HepG2 (cell line): ENCODE results near the gene IGF2. TPM values are rescaled to one million over a fixed set of nuclear protein-coding genes. Genes with fewer than 3 reads are reported as not detected.

Experiments
- DPF2 ChIP-seq: sonication (generic); formaldehyde crosslinking; IDR thresholded peaks from 2 replicates; pipeline ENCODE4 v1.4.0; 2020; ENCODE audit warnings: mild to moderate bottlenecking, low read depth, missing genetic modification reagents, borderline replicate concordance
- ETV6 ChIP-seq: sonication (generic); formaldehyde crosslinking; conservative IDR thresholded peaks from 2 replicates; pipeline ENCODE4 v1.4.0; 2020; ENCODE audit warnings: missing genetic modification reagents
- IKZF1 ChIP-seq: fragments of 450-650 bp; IDR thresholded peaks from 2 replicates; pipeline ENCODE4 v1.7.1; 2016
- MAFF ChIP-seq: IDR thresholded peaks from 2 replicates; pipeline ENCODE4 v1.6.1; 2011; ENCODE audit warnings: low read depth, low read length, improper control_type of control experiment
- NFATC3 ChIP-seq: sonication (generic); formaldehyde crosslinking; IDR thresholded peaks from 2 replicates; pipeline ENCODE4 v1.5.1; 2020; ENCODE audit warnings: mild to moderate bottlenecking, missing genetic modification reagents
- POLR2AphosphoS5 ChIP-seq: IDR thresholded peaks from 2 replicates; pipeline ENCODE4 v1.6.1; 2012; ENCODE audit warnings: low read depth, low read length
- RBM22 ChIP-seq: fragments of 200-400 bp; formaldehyde crosslinking; optimal IDR thresholded peaks from 2 replicates; pipeline ENCODE3; 2017; ENCODE audit warnings: mild to moderate bottlenecking, low read length, moderate library complexity
- THAP9 ChIP-seq: sonication (generic); formaldehyde crosslinking; IDR thresholded peaks from 2 replicates; pipeline ENCODE4; 2020; ENCODE audit warnings: missing genetic modification reagents, mild to moderate bottlenecking, borderline replicate concordance
- ZHX1 ChIP-seq: sonication (generic); formaldehyde crosslinking; IDR thresholded peaks from 2 replicates; pipeline ENCODE4 v1.8.1; 2022; ENCODE audit warnings: low read depth, mild to moderate bottlenecking, missing genetic modification reagents
- ZNF180 ChIP-seq: sonication (generic); formaldehyde crosslinking; IDR thresholded peaks from 2 replicates; pipeline ENCODE4 v1.4.0; 2020; ENCODE audit warnings: low read depth, missing genetic modification reagents, borderline replicate concordance
- ZNF225 ChIP-seq: sonication (generic); formaldehyde crosslinking; IDR thresholded peaks from 2 replicates; pipeline ENCODE4 v1.4.0; 2020; ENCODE audit warnings: mild to moderate bottlenecking, missing genetic modification reagents
- ZNF317 ChIP-seq: sonication (generic); formaldehyde crosslinking; IDR thresholded peaks from 2 replicates; pipeline ENCODE4 v1.5.0; 2020; ENCODE audit warnings: mild to moderate bottlenecking, missing genetic modification reagents
- ZNF616 ChIP-seq: sonication (generic); formaldehyde crosslinking; IDR thresholded peaks from 2 replicates; pipeline ENCODE4 v1.5.0; 2020; ENCODE audit warnings: low read depth, mild to moderate bottlenecking, missing genetic modification reagents
- ZNF687 ChIP-seq: sonication (generic); formaldehyde crosslinking; IDR thresholded peaks from 2 replicates; pipeline ENCODE4 v1.5.1; 2020; ENCODE audit warnings: mild to moderate bottlenecking, missing genetic modification reagents, moderate library complexity
- ZNF839 ChIP-seq: sonication (generic); formaldehyde crosslinking; IDR thresholded peaks from 2 replicates; pipeline ENCODE4 v1.4.0; 2020; ENCODE audit warnings: missing genetic modification reagents, mild to moderate bottlenecking, borderline replicate concordance
- ZSCAN21 ChIP-seq: sonication (generic); formaldehyde crosslinking; IDR thresholded peaks from 2 replicates; pipeline ENCODE4 v1.8.0; 2022; ENCODE audit warnings: mild to moderate bottlenecking, missing genetic modification reagents, moderate library complexity, borderline replicate concordance
- polyA plus RNA-seq, 8 experiments: library from polyadenylated mRNA; depleted of rRNA in 3 of 8; stranded (reverse) in 7 of 8; unstranded in 1 of 8; fragments of >200 nt; fragmentation: Illumina TruSeq in 4 of 8; extraction: Trizol in 4 of 8; gene quantifications; 2 replicates each; pipeline versions ENCODE4 v1.2.1 to v1.2.3, GENCODE V29; 2011 to 2016; ENCODE audit warnings: low read depth in 4 of 8, missing spikeins in 1 of 8, mixed read lengths in 1 of 8; ENCODE audit not compliant: insufficient read depth in 1 of 8
- total RNA-seq, 5 experiments: library from RNA; depleted of rRNA; stranded (reverse); fragments of >200 nt; fragmentation: Illumina TruSeq; extraction: Trizol; gene quantifications; 2 replicates each; pipeline ENCODE4 v1.2.3, GENCODE V29; 2016; ENCODE audit warnings: low read depth in 1 of 5

IGF2 gene
- total and polyA plus RNA-seq, 2 of the 13 experiments (the other 11 are each of a cell fraction or from before 2014, with no cell fraction given): 79.1 to 254 TPM

GRCh38 chr11:2134022-2135010 lies 4.9 kb downstream of the IGF2 start (continued):
- 0 out of 2 replicates have a peak, but pooled peaks have one; percentile 12 for TF ChIP-seq ZNF687
- TF ChIP-seq DPF2 (CRISPR knock-in tag): no peak
- TF ChIP-seq NFATC3 (CRISPR knock-in tag): no peak
- no peak for TF ChIP-seq ZNF839 (CRISPR knock-in tag)
- TF ChIP-seq ZNF317 (CRISPR knock-in tag): no peak
- no peak for TF ChIP-seq ZNF225 (CRISPR knock-in tag)
- no peak for TF ChIP-seq THAP9
- TF ChIP-seq ZHX1 (CRISPR knock-in tag): no peak
- TF ChIP-seq ZSCAN21: no peak
- no peak for TF ChIP-seq ZNF616 (CRISPR knock-in tag)
- TF ChIP-seq ZNF180: no peak
- no peak for TF ChIP-seq ETV6 (CRISPR knock-in tag)
- no peak for TF ChIP-seq MAFF
- TF ChIP-seq POLR2AphosphoS5: peak; percentile 72
- peak; percentile 85 for TF ChIP-seq RBM22
- no peak for TF ChIP-seq IKZF1
